Mesenteric fat pad (tissue), 1 donor: ENCODE results near the gene PRDM12. TPM values are rescaled to one million over a fixed set of nuclear protein-coding genes. Genes with fewer than 3 reads are reported as not detected.
"Not testable (repeated sequence)": the region's sequence is repeated elsewhere in the genome, so short reads cannot be mapped to it uniquely, and the experiment has no call there.

ENCODE experiments used
- DNase-seq: peaks from one replicate; pipeline ENCODE4 v3.0.0-alpha.2; 2020; ENCODE audit warnings: low spot score
- total RNA-seq: library from RNA; stranded (reverse); fragmentation: NEBNext Ultra II Directional; extraction: Animal tissue kit (Norgen Biotek cat#: 25700); gene quantifications from one replicate; pipeline ENCODE4 v1.2.1, GENCODE V29; 2021
- donor health status: DM: yes; HTN: yes; CAD: no.

The PRDM12 gene
- total RNA-seq, 1 donor from 2014 or later, result not detected

DNA sequence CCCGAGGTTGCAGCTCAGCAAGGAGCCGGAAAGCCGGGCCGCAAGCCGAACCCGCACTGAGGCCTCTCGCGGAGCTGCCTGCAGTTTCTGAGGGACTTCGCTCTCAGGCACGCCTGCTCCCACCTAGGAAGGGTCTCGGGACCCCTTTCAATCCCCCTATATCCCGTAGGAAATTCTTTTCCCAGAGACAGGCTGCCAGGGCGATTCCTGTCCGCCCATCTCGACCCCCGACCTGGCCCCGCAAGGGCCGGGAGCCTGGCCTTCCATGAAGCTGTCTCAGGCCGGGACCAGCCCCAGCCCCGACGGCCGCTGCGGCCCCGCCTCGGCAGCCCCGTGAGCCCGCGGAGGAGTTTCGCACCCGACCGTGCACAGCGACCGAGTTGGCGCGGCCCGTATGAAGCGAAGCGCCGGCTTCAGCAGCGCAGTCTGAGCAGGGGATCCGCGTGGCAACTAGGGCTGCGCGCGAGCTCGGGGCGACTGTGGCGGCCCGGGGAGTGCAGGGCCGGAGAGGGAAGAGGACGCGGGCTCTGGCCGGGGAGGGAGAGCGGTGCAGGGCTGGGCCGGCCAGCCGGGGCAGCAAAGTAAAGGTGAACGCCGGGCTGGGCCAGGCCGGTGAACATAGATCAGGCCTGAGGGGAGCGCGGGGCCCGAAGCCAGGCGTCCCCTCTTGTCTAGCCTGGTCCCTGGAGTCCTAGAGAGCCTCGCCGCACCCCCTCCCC lies 977 bp upstream of the PRDM12 start:
- no peak for DNase-seq

- no peak for DNase-seq
Measured at GRCh38 chr9:130663977-130664250, 480 bp upstream of the PRDM12 start.

DNA sequence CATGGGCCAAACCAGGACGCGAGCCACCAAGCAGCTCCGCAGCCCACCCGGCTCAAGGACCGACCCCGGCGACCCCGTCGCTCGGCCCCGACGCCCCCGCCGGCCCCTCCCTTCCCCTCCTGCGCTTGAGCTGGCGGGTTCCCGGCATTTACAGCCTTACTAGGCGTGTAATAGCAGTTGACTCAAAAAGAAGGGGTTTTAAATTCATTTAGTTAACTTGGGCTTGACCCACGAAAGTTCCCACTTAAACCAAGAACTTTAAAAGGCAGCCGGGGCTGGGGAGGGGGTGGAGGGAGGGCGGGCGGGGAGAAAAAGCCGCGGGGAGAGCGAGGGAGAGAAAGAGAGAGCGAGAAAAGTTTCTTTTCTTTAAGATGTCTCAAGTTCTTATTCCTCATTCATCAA lies 636 bp downstream of the PRDM12 start:
- DNase-seq, result no peak

DNA sequence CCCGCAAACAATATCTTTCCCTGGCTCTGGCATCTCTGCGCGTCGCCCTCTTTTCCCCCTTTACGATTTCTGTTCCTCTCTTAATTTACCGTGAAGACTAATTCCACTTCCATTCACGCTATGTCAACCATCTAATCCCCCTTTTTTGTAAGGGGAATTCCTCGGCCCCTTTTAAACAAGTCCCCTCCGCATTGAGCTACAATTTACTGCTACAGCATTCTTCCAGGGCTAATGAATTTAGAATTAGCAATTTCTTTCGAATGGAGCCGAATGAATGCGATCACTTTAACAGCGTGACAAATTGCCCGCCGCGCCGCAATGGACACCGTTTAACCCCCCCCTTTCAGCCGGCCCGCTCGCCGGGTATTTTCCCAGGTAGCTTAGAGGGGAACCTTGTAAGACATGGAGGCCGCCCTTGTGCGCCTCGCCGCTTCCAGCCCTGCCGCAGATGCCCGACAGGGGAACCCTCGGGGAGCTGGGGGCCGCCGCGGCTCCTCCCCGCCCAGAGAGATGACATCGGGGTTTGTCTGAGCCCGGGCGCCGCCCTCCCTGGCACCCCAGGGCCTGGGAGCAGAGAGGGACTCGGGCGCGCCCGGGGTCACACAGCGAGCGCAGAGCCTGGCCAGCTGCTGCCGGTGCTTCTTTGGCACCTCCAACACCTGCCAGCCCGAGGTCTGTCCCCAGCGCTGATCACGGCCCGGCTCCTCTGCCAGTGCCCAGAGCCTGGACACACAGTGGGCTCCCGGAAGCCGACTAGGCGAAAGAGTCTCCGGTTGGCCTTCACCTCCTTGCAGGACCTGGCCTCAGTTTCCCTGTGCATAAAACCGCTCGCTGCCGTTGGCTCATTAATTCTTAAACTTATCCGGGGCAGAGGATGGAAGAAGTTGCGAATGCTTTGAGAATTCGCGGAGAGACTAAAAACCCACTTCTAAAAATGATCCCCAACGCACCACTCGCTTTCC lies 1.3 kb downstream of the PRDM12 start:
- no peak for DNase-seq

GRCh38 chr9:130666393-130667119 lies 2.2 kb downstream of the PRDM12 start:
- no peak for DNase-seq

- no peak for DNase-seq
Measured at GRCh38 chr9:130667120-130667435, 2.7 kb downstream of the PRDM12 start.

- no peak for DNase-seq
Measured at GRCh38 chr9:130668196-130668595, 3.8 kb downstream of the PRDM12 start.

- DNase-seq, result no peak
Measured at GRCh38 chr9:130668659-130669058, 4.3 kb downstream of the PRDM12 start.

GRCh38 chr9:130669965-130670364 lies 5.6 kb downstream of the PRDM12 start:
- no peak for DNase-seq

- no peak for DNase-seq
Measured at GRCh38 chr9:130670644-130671043, 6.2 kb downstream of the PRDM12 start.

- no peak for DNase-seq
Measured at GRCh38 chr9:130672466-130672865, 8.1 kb downstream of the PRDM12 start.

GRCh38 chr9:130672933-130673615 lies 8.7 kb downstream of the PRDM12 start:
- DNase-seq, result no peak

- DNase-seq, result no peak
Measured at GRCh38 chr9:130675396-130675795, 11.0 kb downstream of the PRDM12 start.

DNA sequence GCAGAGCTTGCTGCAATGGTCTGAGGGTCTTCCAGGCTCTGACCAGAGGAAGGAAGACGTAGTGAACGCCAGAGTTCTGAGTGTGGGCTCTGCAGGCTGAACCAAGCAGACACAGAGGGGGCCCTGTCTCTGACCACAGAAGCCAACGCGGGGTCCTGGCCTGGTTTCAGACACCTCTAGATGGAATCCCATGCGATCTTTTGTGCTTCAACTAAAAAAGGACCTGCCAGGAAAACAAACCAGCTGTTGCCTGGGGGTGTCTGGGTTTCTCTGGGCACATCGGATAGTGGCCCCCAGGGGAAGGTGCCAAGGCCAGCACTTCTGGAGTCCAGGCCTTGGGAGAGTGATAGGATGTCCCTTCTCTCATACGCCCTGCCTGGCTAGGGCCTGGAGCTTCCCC lies 12.9 kb downstream of the PRDM12 start:
- DNase-seq, result no peak

DNA sequence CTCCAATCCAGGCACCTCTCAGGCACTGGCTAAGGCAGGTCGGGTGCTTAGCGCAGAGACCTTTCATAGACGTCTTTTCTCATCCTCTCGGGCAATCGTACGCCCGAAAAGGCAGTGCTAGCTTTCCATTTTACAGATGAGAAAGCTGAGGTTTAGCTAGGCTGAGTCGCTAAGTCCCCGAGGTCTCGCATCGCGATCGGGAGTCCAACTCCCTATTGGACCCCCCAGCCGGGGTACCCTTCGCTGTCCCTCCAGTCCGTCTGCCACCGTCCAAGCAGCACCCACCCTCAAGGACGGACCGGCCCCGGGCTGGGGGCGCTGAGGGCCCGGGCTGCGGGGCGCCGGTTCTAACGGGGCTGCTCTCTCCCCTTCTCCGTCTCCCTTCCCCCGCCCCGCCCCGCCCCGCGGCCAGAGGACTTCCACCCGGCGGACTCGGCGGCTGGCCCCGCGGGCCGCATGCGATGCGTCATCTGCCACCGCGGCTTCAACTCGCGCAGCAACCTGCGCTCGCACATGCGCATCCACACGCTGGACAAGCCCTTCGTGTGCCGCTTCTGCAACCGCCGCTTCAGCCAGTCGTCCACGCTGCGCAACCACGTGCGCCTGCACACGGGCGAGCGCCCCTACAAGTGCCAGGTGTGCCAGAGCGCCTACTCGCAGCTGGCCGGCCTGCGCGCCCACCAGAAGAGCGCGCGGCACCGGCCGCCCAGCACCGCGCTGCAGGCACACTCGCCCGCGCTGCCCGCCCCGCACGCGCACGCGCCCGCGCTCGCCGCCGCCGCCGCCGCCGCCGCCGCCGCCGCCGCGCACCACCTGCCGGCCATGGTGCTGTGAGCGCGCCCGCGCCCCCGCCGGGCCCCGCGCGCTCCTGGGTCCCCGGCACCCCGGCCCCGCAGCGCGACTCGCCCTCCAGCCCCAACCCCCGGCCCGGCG lies 16.7 kb downstream of the PRDM12 start:
- peak; percentile 95 for DNase-seq

GRCh38 chr9:130681769-130682420 lies 17.5 kb downstream of the PRDM12 start:
- no peak for DNase-seq

- no peak for DNase-seq
Measured at GRCh38 chr9:130682421-130683121, 18.2 kb downstream of the PRDM12 start.

- no peak for DNase-seq
Measured at GRCh38 chr9:130685104-130685503, 20.7 kb downstream of the PRDM12 start.

DNA sequence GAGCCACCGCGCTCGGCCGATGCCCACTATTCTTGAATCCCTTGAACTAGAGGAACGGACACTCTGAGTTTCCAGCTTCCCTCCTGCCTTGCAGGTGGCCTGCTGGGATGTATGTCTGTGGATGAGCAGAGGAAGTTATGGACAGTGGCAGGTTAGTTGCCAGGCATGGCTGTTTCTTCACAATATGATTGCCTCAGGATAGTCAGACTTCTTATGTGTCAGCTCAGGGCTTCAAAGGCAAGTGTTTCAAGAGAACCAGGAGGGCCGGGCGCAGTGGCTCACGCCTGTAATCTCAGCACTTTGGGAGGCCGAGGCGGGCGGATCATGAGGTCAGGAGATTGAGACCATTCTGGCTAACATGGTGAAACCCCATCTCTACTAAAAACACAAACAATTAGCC lies 21.6 kb downstream of the PRDM12 start:
- DNase-seq, result not testable (repeated sequence)
